NCI-H1930 (cell line): ENCODE data around the gene CACNA2D4.

Experiments used
- DNase-seq, 2 experiments: peaks; one replicate each; lab custom pipeline; 2025; lab: John Stamatoyannopoulos, UW

The CACNA2D4 gene

GRCh38 chr12:1844661-1845409 is 73.6 kb downstream of the CACNA2D4 start:
- no peak for DNase-seq

GRCh38 chr12:1844223-1844622 is 74.2 kb downstream of the CACNA2D4 start:
- DNase-seq = no peak

DNA sequence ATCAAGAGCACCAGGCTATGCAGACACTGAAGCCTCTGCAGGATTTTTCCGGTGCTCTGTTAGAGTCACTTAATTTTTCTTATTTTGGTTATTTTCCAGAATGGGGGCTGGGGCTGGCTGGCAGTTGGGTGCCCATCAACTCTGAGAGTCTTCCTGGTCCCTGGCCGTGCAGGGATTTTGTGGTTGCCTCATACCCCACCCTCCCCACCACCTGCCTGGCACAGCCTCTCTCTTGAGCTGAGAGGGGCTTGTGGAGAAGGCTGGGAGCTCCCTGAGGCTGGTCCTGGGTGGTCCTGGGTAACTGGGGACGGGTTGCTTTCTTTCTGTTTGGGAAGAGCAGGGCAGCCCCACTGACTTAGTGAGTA is 74.8 kb downstream of the CACNA2D4 start:
- no peak for DNase-seq

- no peak for DNase-seq
Measured at GRCh38 chr12:1842905-1843640, 75.4 kb downstream of the CACNA2D4 start.

GRCh38 chr12:1842183-1842904 is 76.1 kb downstream of the CACNA2D4 start:
- no peak for DNase-seq

DNA sequence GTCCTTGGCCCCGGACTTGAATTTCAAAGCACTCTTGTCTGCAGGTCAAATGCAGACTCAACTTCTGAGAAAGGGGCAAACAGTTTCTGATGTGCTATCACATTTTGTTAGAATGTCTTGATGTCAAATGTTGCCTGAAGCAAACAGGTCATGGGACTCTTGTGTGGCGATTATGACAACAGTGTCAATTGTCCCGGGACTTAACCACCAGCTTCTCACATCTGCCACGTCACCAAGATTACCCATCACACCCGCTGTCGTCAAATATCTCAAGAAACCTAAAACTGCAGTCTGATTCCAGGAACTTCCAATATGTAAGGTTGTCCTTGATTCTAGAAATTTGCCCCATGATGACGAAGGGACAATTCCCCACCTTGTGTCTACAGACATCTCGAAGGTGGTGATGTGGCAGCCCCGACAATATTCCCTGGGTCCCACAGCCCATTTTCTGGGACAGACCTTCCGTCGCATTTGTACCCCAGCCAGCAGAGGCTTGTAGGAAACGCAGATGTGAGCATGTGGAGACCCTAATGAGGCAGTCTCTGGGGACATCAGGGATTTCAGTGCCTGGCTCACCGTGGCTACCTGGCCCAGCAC is 76.8 kb downstream of the CACNA2D4 start:
- no peak for DNase-seq

DNA sequence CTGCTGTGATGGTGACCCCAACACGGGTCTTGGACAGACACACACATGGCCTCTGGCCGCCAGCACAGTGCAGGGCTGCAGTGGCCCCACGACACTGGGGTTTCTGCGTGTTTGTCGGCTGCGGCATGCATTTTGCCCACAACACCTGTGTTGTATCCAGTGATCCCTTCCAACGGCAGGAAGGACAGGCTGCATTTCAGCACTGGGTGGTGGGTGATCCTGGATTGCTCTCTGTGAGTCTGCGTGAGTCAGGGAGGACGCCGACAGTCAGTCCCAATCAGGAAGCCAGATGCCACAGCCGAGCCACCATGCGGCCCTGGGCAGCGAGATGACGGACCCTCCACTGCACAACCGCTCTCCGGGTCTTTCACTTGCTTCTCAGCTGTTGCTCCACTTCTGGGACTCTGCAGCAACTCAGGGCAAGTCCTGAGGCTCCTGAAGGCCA is 77.4 kb downstream of the CACNA2D4 start:
- no peak for DNase-seq

GRCh38 chr12:1839956-1840951 is 78.2 kb downstream of the CACNA2D4 start:
- no peak for DNase-seq

- no peak for DNase-seq
Measured at GRCh38 chr12:1839464-1839863, 79.0 kb downstream of the CACNA2D4 start.

DNA sequence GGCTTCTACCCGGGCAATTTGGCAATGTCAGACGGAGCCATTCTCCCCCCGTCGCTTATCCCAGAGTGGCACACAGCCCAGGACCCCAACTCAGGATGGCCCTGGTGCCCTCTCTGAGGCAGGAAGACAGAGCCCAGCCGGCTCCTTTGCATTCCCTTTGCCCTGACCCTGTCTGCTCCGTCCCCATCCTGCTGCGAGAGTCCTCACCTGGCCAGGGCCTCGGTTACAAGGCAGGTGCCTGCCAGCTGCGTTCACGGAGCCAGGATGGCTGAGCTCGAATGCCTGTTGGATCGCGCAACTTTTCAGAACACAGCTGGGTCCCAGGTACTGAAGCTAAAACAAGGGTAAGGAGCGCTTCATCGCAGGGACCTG is 79.5 kb downstream of the CACNA2D4 start:
- DNase-seq = no peak

DNA sequence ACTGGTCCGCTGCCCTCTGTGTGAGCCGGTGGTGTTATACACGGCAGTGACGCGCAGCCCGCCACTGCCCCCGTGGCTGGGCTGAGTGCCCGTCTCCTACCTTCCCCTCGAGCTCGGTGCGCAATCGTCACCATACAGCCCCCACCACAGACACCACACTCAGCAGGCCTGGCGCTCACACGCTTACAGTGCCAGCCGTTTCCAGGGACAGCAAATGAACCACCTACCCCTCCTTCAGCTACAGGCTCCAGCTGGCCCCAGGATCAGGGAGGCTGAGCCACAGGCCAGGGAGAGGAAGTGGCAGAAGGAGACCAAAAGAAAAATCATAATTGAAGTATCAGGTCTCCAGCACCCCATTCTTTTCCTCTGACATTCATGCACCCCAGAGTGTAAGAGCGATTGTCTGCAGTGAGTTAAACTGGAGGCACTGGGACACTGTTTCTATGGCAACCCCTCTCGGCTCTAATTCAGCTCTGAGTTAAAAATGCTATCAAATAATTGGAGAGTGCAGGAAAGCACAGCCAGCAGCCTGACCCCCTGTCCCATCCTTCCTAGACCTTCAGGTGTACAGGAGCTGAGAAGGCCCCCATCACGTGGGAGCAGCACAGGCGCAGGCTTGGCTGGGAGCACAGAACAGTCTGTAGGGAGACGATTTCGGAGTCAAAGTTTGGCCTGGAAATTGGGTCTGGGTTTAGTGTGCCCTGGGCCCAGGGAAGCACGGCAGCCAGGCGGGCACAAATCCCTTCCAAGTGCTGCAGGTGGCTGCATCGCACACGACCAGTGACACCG is 80.1 kb downstream of the CACNA2D4 start:
- no peak for DNase-seq

GRCh38 chr12:1837541-1838204 is 80.8 kb downstream of the CACNA2D4 start:
- DNase-seq = no peak

DNA sequence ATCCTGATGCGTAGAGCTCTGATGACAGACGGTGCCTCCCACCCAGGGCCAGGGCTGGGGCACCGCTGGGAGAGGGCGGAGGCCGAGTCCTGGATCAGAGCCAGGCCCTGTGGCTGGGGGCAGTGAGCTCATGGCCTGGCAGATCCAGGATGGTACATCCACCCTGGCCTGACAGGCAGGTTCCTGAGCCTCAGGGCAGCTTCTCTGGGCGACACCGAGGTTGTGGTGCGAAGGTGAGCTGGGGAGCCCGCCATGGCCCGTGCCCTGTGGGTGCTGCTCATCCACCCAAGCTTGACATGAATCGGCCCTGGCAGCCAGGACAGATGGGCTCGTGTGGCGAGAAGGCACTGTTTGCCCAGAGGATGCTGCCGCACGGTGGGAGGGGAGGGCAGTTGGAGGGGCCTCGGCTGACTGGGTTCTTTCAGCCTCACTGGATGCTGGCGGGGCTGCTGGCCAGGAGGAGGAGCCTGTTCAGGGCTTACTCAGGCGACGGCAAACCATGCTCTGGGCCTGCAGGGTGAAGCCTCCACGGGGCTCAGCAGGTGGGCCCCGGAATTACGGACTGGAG is 81.5 kb downstream of the CACNA2D4 start:
- no peak for DNase-seq

DNA sequence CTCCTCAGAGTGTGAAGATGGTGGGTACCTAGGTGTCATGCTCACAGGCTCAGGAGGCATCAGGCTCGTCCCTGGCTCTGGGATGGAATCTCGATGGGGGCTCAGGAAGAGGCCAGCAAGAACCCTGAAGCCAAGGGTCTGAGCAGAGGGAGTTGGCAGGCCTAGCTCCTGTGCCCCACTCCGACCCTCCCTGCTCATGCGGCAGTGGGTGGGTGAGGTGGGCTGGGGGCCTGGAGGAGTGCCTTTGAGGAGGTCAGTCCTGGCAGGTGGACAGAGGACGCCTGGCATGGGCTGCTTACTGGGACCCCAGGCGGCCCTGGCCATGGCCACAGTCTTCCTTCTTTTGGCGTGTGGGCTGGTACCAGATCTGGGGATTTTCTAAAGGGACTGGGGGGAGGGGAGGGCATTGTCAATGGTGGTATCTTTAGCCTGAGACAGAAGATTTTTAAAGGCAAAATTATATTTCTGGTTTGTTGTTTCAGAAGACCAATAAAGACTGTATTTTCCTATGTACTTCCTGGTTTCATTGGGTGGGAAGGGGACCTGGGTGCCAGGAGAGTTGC is 82.1 kb downstream of the CACNA2D4 start:
- DNase-seq = no peak

DNA sequence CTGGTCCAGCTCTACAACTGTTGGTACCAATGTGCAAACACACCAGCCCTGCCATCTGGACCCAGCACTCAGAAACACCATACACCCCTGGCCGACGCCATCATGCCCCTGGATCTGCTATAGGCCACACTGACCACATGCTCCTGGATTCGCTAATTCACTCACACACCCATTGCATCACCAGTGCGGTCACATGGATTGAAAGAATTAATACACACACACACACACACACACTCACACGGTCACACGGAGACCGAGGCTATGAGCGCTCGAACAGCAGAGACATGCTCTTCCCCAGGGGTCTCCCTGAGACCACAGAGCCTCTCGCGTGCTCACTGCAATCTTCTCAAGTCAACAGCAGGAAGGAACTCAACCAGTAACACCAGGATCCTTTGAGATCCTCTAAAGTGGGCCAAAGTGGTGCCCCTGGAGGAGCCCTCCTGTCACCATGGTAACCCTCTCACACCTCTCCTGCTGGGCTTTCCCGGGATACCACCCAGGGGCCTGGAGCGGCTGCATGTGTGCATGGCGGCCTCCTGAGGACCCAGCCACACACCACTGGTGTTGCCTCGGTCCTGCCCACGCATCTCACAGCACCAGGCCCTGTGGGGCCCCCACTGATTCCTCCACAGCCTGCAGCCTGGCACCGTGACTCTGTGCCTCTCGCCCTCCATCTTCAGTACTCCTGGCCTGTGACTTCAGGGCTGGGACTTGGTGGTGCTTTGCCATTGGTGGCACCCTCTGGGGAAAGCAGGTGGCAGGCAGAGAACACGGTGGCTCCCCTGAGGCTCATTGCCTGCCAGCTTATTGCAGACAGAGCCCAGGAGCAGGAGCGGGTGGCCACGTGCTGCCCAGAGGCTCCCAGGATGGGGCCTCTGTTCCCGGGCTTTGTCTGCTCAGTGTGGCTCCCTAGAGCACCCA is 83.0 kb downstream of the CACNA2D4 start:
- no peak for DNase-seq

GRCh38 chr12:1834186-1834925 is 84.1 kb downstream of the CACNA2D4 start:
- DNase-seq = no peak

DNA sequence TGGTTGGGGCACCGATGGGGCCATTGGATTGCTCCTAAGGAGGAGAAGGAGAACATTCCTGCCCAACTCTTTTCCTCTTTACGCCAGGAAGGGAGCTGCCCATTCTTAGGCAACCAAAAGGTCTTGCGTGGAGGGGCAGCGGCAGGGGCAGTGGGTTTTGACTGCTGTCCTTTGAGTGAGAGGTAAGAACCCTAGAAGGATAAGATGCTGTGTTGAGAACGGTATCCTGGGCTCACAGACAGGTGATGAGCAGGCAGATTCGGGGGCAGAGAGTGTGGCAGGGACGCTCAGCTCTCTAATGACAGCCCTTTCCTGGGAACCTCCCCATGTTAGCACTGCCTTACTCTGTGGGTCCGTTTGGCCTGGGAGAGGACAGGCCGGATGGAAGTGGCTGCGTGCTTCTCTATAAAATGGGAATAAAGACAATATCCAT is 84.8 kb downstream of the CACNA2D4 start:
- DNase-seq = no peak
